NCI-H187 (cell line): ENCODE data around the gene HES6.
A peak's percentile ranks its signal among the peaks of the same experiment; 100 is the strongest.

ENCODE experiments used
- DNase-seq, 2 experiments: peaks; one replicate each; lab custom pipeline; 2025; lab: John Stamatoyannopoulos, UW

The HES6 gene

GRCh38 chr2:238233625-238234024 lies 6.2 kb downstream of the HES6 start:
- DNase-seq, result no peak

GRCh38 chr2:238231809-238232208 lies 8.0 kb downstream of the HES6 start:
- DNase-seq, result no peak

DNA sequence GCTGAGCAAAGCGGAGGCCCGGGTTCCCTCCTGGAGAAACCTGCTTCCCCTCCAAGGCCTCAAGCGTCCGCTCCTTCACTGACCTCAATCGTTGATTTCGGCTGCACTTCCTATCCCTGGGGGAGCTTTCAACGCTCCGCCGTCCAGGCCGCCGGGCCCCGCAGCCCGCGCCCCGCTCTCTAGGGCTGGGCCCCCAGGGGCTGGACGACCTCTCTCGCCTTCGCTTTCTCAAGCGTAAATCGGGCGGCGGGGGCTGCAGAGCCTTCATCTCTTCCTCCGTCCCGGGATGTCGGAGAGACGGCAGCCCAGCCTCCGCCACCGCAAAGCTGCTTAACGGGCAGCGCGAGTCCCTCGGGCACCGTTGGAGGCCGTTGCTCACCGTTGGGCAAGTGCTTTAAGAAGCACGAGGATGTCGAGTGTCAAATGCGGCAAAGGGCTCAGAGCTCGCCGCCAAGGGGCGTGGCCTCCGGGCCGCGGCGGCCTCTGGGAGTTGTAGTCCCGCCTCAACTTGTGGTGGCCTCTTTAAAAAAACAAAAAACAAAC lies 8.5 kb downstream of the HES6 start:
- no peak for DNase-seq

- DNase-seq, result no peak
Observed at GRCh38 chr2:238230699-238231098, 9.1 kb downstream of the HES6 start.

DNA sequence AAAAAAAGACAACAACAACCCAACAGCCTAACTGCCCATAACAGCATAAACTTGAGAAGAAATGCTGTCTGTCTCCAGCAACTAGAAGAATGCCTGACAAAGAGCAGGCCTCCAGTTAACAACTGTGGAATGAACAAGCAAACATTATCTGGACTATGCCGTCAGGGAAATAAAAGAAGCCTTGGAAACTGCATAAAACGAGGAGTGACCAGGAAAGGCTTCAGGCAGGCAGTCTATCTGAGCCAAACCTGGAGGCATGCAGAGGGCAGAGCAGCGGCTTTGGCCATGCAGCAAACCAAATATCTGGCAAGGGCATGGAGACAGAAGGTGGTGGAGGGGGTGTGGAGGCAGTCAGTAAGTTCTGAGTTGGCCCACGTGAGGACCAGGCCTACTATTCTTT lies 11.1 kb downstream of the HES6 start:
- DNase-seq, result no peak

- DNase-seq, result no peak
Observed at GRCh38 chr2:238227587-238228032, 12.2 kb downstream of the HES6 start.

GRCh38 chr2:238226698-238227586 lies 12.9 kb downstream of the HES6 start:
- DNase-seq, result no peak

- DNase-seq, result no peak
Observed at GRCh38 chr2:238225911-238226697, 13.7 kb downstream of the HES6 start.

- DNase-seq, result no peak
Observed at GRCh38 chr2:238225121-238225520, 14.7 kb downstream of the HES6 start.

DNA sequence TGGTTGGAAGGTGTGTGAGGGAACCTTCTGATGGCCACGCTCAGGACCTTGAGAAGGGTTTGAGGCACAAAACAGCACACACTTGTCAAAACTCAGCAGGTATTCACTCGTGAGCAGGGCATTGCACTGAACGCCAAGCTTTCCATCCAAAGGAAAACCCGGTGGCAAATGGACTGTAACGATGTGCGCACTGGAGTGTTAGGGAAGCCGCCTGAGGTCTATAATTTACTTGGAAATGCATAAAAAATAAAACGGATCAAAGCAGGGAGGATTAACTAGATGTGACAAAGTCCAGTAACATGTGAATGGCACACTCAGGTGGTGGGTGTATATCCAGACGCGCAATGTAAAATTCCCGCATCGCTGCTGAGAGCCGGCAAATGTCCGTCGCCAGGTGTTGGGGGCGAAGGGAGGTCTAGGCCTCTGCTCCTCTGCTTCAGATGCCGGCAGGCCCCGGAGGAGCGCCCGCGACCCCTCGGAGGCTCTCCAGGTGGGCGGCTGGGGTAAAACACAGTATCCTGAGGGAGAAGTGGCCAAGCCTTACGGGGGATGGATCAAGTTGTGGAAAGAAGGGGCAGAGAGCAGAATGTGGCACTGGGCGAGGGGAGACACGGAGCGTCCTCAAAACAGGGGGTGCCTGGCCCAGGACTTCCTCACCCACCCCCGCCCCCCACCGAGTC lies 15.3 kb downstream of the HES6 start:
- no peak for DNase-seq

DNA sequence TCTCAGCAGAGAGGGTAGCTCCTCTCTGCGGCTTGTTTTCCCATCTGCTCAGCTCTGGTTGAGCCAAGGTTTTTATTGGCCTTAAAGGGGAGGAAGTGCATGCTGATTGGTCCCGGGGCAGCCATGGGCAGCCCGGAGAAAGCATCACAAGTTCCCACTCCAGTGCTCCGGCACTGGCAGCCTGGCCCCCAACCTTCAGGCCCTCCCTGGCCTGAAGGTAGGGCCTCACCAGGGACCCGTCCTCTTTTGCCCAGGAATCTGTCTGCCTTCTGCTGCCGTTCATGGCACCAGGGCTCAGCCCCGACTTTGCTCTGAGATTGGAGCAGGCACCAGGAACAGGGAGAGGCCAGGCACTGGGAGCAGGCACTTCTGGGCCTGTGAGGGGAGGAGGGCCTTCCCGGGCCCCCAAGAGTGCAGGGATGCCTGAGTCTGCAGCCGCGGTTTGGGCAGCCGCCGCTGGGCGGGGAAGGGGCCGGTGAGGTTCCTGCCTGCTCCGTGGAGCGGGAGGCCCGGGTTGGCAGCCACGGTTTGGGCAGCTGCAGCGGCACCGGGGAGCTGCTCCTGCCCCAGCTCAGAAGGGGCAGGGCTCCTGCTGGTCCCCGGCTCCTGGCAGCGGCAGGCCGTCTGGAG lies 18.8 kb downstream of the HES6 start:
- no peak for DNase-seq

GRCh38 chr2:238220274-238220891 lies 19.5 kb downstream of the HES6 start:
- no peak for DNase-seq

DNA sequence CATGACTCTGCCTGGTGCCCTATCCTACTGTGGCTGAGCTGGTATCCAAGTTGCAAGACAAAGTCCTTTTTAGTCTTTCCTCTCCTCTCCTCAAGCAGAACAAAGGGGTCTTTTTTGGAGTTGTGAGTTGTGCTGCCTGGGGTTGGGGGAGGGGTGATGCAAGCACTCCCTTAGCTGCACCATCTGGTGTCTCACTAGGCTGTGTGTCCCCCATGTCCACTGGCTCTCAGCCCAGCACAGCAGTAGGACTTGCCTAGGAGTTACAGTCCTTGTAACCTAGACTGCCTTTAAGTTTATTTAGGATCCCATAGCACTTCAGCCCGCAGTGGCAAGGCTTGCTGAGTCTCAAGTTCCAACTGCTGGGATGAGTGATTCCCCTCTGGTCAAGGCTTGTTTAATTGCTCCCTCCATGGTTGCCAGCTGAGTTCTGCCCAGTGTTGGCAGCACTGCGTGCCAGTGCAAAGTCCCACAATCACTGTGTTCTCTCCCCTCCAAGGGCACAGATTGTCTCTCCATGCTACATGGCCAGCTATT lies 23.1 kb downstream of the HES6 start:
- no peak for DNase-seq

DNA sequence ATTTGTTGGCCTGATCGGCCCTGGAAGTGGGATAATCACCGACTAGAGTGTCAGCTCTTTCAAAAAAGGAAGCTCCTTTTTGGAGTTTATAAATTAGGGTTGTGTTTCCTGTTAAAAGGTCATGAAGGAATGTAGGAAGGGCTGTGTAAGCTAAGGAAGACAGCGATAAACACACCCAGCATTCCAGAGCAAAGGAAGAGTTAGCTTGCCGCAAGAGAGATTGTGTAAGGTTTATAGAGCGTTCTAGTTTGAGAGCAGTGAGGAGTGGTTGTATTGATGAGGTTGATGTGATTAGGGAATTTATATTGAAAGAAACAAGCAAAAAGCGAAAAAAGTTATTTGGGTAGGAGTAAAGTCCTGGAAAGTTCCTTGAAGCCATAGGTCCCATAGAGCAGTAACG lies 32.8 kb downstream of the HES6 start:
- no peak for DNase-seq

DNA sequence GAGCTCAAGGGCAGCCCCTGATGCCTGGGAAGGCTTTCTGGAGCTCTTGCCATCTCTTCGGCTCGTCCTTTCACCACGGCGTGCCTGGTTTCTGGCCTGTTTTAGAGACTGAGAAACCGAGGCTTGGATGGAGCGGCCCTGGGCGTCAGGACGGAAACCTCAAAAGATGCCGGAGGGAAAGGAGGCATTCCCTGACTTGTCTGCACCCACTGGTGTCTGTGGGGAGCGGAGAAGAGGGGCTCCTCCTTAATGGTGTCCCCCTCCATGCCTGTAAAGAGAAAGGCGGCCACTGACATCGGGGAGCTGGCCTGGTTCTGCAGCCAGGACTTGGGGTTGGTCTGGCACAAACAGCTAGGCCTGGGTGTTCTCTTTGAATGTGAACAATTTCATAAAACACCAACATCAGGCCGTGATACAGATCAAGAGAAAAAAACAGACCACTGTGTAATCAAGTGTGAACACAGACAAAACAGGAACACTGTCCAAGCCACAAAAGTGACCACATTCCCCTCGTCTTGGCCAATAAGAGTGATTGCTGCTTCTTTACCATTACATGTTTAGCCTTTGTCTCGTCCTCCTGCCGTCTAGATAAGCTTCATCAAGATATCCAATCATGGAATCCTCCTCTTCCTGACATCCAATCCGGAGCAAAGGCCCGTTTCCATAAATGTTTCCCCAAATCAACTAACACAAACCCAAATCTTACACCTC lies 35.7 kb downstream of the HES6 start:
- DNase-seq, result no peak

- peak; percentile 18 to 69 for DNase-seq
Observed at GRCh38 chr2:238203094-238203972, 36.5 kb downstream of the HES6 start, which contains the start of gene ILKAP. Gene ILKAP, minus strand, starts transcription at chr2:238203695. Its CDS starts 142 bp downstream, at chr2:238203553.

- no peak for DNase-seq
Observed at GRCh38 chr2:238202326-238203093, 37.3 kb downstream of the HES6 start.

GRCh38 chr2:238190445-238190844 lies 49.4 kb downstream of the HES6 start:
- no peak for DNase-seq
